Calu3 (cell line): ENCODE data around the gene MCF2L. TPM values are rescaled to one million over a fixed set of nuclear protein-coding genes. Genes with fewer than 3 reads are reported as not detected.

ENCODE experiments used
- BruUV-seq: library from RNA; stranded (reverse); fragments of 400-500 nt; replicated peaks from 2 replicates; lab custom pipeline; 2021; lab: Mats Ljungman, UMichigan
- CTCF ChIA-PET: fragments of 300-600 bp; sonication (Branson Sonifier 250); formaldehyde crosslinking; loops from one replicate; lab custom pipeline; 2022; ENCODE audit warnings: antibody characterized with exemption; lab: Charles Lee
- DNase-seq: peaks from one replicate; pipeline ENCODE4 v3.0.0; 2022
- H3K27ac Mint-ChIP-seq: one replicate; pipeline ENCODE4 v1.8.0; 2022; ENCODE audit warnings: mixed read lengths; ENCODE audit not compliant: unreplicated experiment
- H3K27me3 Mint-ChIP-seq: one replicate; pipeline ENCODE4 v1.8.0; 2022; ENCODE audit warnings: mixed read lengths; ENCODE audit not compliant: unreplicated experiment
- H3K36me3 Mint-ChIP-seq: one replicate; pipeline ENCODE4 v1.8.0; 2022; ENCODE audit warnings: mild to moderate bottlenecking, moderate library complexity, mixed read lengths; ENCODE audit not compliant: insufficient read depth, unreplicated experiment
- H3K4me1 Mint-ChIP-seq: one replicate; pipeline ENCODE4 v1.8.0; 2022; ENCODE audit warnings: mild to moderate bottlenecking, low read depth, mixed read lengths; ENCODE audit not compliant: unreplicated experiment
- H3K4me3 Mint-ChIP-seq: one replicate; pipeline ENCODE4 v1.8.0; 2022; ENCODE audit warnings: mild to moderate bottlenecking, low read depth, moderate library complexity, mixed read lengths; ENCODE audit not compliant: unreplicated experiment
- H3K9me3 Mint-ChIP-seq: one replicate; pipeline ENCODE4 v1.8.0; 2022; ENCODE audit warnings: low read depth, mixed read lengths; ENCODE audit not compliant: unreplicated experiment
- CTCF ChIP-seq: fragments of 200-600 bp; IDR thresholded peaks from one replicate; pipeline ENCODE4 v1.8.0; 2022; ENCODE audit warnings: antibody characterized with exemption; ENCODE audit not compliant: unreplicated experiment
- intact Hi-C: fragments of 100-400 bp; cut with micrococcal nuclease; formaldehyde crosslinking; loops from one replicate; pipeline ENCODE4 v1.10.0; 2022; ENCODE audit not compliant: unreplicated experiment
- total RNA-seq: library from RNA; stranded (reverse); gene quantifications from 2 replicates; pipeline ENCODE4 v1.2.3, GENCODE V29; 2022

Gene MCF2L
- total RNA-seq, 1 experiment from 2014 or later = 12.9 TPM

DNA sequence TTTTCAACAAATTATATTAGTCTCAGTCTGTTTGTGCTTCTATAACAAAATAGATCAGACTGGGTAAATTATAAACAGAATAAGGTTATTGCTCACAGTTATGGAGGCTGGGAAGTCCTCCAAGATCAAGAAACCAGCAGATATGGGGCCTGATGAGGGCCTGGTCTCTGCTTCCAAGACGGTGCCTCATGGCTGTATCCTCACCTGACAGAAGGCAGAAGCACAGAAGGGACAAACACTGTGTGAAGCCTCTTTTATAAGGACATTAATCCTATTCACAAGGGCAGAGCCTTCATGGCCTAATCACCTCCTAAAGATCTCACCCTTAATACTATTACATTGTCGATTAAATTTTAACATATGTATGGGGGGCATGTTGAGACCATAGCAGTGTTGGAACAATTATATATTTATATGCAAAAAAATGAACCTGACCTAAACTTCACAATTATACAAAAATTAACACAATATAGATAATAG, 166.3 kb downstream of the MCF2L start:
- H3K36me3 Mint-ChIP-seq = no peaks in the 10 kb centered on the region
- no peak overlapping the region for H3K27ac Mint-ChIP-seq
- no peak for DNase-seq
- no peak for TF ChIP-seq CTCF
- intact Hi-C loops = no loop called here
- no peaks in the 10 kb centered on the region for H3K9me3 Mint-ChIP-seq
- H3K4me3 Mint-ChIP-seq = no peak overlapping the region
- no peaks in the 10 kb centered on the region for H3K4me1 Mint-ChIP-seq
- CTCF ChIA-PET = no interaction called here
- no TSS peak for BruUV-seq
- H3K27me3 Mint-ChIP-seq = no peaks in the 10 kb centered on the region

- BruUV-seq = no TSS peak
- Mint-ChIP-seq H3K27me3 (no peaks in the 10 kb centered on the region), H3K36me3 (no peaks in the 10 kb centered on the region), H3K4me3 (no peak overlapping the region), H3K4me1 (no peaks in the 10 kb centered on the region), H3K27ac (no peak overlapping the region), H3K9me3 (no peaks in the 10 kb centered on the region)
- DNase-seq = no peak
- TF ChIP-seq CTCF = no peak
- CTCF ChIA-PET = no interaction called here
- intact Hi-C loops = no loop called here
Measured at GRCh38 chr13:113137691-113138298, 168.8 kb downstream of the MCF2L start.

GRCh38 chr13:113138792-113139551, 170.0 kb downstream of the MCF2L start:
- H3K27ac Mint-ChIP-seq = no peak overlapping the region
- DNase-seq = no peak
- BruUV-seq = no TSS peak

DNA sequence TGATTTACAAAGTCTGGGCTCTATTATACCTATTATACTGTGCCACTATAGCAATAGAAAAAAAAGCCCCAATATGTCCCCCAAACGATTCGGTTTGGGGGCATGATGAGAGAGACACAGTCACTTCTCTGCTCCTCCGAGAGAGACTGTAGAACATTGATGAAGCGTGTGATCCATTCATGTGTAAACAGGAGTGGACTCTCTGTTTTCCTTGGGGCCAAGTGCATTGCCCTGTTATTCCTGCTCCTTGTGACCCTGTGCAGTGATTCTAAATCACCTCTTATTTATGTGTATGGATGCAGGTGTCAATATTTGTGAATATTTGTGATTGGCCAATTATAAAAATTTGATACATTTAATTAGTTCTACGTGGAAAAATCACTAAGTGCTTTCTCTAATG, 170.6 kb downstream of the MCF2L start:
- Mint-ChIP-seq H3K27me3 (no peaks in the 10 kb centered on the region), H3K4me3 (no peak overlapping the region), H3K36me3 (no peaks in the 10 kb centered on the region), H3K27ac (no peak overlapping the region), H3K4me1 (no peaks in the 10 kb centered on the region), H3K9me3 (no peaks in the 10 kb centered on the region)
- CTCF ChIA-PET = no interaction called here
- BruUV-seq = no TSS peak
- intact Hi-C loops = no loop called here
- no peak for DNase-seq
- no peak for TF ChIP-seq CTCF

More at GRCh38 chr13:113138792-113139551, 170.0 kb downstream of the MCF2L start:
- CTCF ChIA-PET = no interaction called here
- no peaks in the 10 kb centered on the region for H3K9me3 Mint-ChIP-seq
- TF ChIP-seq CTCF = no peak
- no peak overlapping the region for H3K4me3 Mint-ChIP-seq
- H3K27me3 Mint-ChIP-seq = no peaks in the 10 kb centered on the region
- no peaks in the 10 kb centered on the region for H3K4me1 Mint-ChIP-seq
- H3K36me3 Mint-ChIP-seq = no peaks in the 10 kb centered on the region
- intact Hi-C loops = no loop called here
